GM12864 (cell line): ENCODE measurements around the gene LARGE1.

Experiments
- DNase-seq: peaks from one replicate; pipeline ENCODE4 v3.0.0-alpha.2; 2011; ENCODE audit warnings: low read depth
- H3K4me3 ChIP-seq: 2 replicates; pipeline ENCODE4 v1.5.1; 2011; ENCODE audit warnings: mild to moderate bottlenecking, low read depth, low read length, control low read depth
- TF ChIP-seq, protein P1 (sequence below): IDR thresholded peaks from 2 replicates; pipeline ENCODE4 v1.5.1; 2011; ENCODE audit warnings: low read depth, mild to moderate bottlenecking, moderate library complexity, low read length, control low read depth, inconsistent platforms; ENCODE audit errors: missing control alignments

The LARGE1 gene

DNA sequence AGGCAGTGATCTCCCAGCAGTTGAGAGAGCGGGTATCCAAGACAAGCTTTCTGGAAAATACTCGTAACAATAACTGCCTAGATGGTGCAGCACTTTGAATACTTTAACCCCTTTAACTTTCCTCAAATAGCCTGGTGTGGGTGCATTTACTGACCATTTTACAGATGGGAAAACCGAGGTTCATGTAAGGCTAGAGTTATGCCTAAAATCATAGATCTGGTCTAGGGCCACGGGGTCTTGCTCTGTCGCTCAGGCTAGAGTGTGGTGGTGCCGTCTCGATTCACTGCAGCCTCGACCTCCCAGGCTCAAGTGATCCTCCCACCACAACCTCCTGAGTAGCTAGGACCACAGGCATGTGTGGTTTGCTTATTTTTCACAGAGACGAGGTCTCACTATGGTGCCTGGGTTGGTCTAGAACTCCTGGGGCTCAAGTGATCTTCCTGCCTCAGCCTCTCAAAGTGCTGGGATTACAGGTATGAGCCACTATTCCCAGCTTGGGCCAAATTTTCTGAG is 592.9 kb downstream of the LARGE1 start:
- no peak overlapping the region for H3K4me3 ChIP-seq
- DNase-seq: no peak
- TF ChIP-seq, protein P1, sequence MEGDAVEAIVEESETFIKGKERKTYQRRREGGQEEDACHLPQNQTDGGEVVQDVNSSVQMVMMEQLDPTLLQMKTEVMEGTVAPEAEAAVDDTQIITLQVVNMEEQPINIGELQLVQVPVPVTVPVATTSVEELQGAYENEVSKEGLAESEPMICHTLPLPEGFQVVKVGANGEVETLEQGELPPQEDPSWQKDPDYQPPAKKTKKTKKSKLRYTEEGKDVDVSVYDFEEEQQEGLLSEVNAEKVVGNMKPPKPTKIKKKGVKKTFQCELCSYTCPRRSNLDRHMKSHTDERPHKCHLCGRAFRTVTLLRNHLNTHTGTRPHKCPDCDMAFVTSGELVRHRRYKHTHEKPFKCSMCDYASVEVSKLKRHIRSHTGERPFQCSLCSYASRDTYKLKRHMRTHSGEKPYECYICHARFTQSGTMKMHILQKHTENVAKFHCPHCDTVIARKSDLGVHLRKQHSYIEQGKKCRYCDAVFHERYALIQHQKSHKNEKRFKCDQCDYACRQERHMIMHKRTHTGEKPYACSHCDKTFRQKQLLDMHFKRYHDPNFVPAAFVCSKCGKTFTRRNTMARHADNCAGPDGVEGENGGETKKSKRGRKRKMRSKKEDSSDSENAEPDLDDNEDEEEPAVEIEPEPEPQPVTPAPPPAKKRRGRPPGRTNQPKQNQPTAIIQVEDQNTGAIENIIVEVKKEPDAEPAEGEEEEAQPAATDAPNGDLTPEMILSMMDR: no peak

DNA sequence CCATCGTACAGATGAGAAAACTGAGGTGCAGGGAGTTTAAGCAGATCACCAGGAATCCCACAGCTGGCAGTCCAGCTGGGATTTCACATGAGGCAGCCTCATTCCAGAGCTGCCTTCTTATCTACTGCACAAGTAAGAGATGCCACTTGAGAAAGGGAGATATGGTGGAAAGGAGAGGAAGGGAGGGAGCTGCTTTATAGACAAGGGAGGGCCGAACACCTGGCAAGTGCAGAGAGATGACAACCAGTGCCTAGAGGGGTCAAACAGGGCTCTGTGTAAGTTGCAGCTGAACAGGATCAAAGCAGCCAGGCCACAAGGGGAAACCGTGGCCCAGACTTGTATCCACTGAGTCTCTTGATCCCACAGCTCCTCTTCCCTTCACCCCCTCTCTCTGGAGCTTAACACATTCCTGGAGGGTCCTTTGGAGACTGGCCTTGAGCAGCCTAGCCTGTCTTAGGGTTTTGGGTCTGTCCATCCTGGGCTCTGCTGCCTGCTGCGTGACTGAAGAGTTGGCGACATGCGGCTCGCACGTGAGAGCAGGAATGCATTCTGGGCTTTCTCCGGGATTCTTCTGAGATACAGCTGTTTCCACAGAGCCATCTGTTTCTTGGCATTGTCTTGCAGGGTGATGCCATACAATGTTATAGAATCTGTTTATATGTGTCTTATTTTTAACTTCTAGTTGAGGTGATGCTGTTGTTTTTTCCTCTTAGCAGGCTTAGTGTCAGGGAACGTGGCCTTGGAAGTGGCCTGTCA is 593.6 kb downstream of the LARGE1 start:
- TF ChIP-seq, protein P1: no peak
- no peak for DNase-seq
- no peak overlapping the region for H3K4me3 ChIP-seq

DNA sequence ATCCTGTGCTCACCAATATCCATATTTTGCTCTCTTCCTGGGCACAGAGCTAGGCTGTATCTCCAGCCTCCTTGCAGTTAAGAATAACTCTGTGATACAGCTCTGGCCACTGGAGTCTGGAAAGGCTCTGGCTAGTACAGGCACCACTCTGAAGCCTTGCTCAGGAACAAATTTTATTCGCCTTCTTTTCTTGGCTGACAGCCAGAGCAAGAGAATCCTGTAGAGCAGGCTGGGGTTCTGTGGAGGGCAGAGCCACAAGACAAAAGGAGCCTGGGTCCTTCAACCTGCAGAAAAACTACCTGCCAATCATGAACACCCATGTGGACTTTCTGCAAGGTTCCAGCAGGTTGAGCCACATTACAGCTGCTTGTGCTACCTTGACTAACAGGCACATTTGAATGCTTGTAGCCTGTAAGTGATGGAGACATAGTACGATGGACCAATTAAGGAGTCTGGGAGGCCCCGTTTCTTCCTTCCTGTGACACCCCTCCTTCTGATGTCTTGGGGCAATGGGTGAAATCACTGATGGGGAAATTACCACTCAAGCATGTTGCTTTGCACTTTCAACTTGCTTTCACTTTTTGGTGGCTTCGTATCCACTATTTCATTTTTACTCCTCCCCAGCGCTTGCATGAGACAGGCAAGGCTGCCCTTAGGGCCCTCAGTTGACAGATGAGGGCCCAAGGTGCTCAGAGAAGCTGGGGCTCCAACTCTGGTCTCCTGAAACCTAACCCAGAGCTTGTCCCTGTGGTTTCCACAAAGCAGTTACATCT is 594.9 kb downstream of the LARGE1 start:
- peak; percentile 55 for DNase-seq
- TF ChIP-seq, protein P1: no peak
- H3K4me3 ChIP-seq: no peak overlapping the region

DNA sequence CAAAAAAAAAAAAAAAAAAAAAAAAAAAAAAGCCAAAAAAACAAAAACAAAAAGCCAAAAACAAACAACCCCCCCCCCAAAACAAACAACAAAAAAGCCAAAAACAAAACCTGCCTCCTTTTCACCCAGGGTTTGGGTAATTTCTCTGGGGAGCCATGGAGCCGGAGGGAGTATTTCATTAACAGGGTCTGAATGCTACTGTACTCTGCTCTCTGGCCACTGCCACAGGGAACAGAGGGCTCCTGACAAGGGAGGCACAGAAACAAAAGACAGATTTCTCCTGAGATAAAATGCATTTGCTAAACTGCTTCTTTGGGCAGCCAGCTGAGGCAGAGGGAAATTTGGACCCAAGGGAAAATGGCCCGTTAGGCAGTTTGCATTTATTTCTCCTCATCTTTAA is 596.0 kb downstream of the LARGE1 start:
- TF ChIP-seq, protein P1: no peak
- no peak for DNase-seq
- no peak overlapping the region for H3K4me3 ChIP-seq

DNA sequence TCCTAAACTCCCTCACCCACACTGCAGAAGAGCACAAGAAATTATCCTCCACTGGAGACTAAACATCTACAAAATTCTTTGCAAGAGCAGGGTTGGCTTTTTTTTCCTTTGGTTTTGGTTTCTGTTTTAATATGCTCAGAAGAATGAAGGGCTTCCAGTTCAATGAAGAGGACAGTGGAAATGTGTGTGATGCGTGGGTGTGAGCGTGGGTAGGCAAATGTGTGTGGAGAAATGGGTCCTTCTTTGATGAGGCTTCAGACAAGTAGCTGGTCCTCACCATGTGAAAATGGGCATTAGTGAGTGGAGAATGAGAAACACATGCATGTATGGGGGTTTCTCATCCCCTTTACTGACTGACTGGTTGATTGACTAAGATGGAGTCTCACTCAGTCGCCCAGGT is 598.8 kb downstream of the LARGE1 start:
- no peak overlapping the region for H3K4me3 ChIP-seq

DNA sequence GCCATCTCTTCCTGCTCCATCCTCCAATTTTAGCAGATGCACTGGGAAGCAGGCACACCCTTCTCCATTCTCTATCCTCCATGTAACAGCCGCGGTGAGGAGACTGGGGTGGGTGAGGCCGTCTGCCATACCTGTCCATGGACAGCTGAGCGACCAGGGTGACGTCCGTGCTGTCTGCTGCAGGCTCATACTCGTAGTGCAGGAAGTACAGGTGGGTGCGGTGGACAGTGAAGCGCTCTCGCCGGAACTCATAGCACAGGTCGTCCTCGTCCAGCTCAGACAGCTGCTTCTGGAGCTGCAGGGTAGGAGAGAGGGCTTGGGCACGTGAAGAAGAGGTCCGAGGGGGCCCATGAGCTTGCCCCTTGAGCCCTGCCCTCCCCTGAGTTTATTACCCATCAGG is 604.3 kb downstream of the LARGE1 start:
- no peak for DNase-seq
- H3K4me3 ChIP-seq: no peak overlapping the region
- TF ChIP-seq, protein P1: no peak

More for the DNA sequence above, 598.8 kb downstream of the LARGE1 start:
- TF ChIP-seq, protein P1: no peak
- peak; percentile 13 for DNase-seq
